Motor neuron (in vitro differentiated cells): ENCODE results near the gene DHX8. TPM values are rescaled to one million over a fixed set of nuclear protein-coding genes. Genes with fewer than 3 reads are reported as not detected.
A peak's percentile ranks its signal among the peaks of the same experiment; 100 is the strongest.
"Not testable (repeated sequence)": the region's sequence is repeated elsewhere in the genome, so short reads cannot be mapped to it uniquely, and the experiment has no call there.

Experiments
- ATAC-seq, 8 experiments: fragments of 200-7000 bp; cut with Tn5 transposase; replicated peaks in 6 of 8; 2 replicates each; pipeline ENCODE4 v1.8.0; 2021; ENCODE audit warnings: mild to moderate bottlenecking in 8 of 8, moderate library complexity in 8 of 8
- H3K27ac ChIP-seq, 2 donors: fragments of 250-450 bp; sonication (Bioruptor Pico); 2 replicates each; pipeline ENCODE4 v1.9.0; 2021; ENCODE audit warnings: antibody characterized with exemption in 2 of 2, mild to moderate bottlenecking in 2 of 2, moderate library complexity in 1 of 2
- H3K4me1 ChIP-seq, 2 donors: fragments of 250-450 bp; sonication (Bioruptor Pico); replicated peaks in 1 of 2; 2 replicates each; pipeline ENCODE4 v1.6.1; 2021; ENCODE audit warnings: antibody characterized with exemption in 2 of 2, mild to moderate bottlenecking in 2 of 2, moderate library complexity in 1 of 2
- H3K4me3 ChIP-seq, 5 donors: fragments of 250-450 bp; sonication (Bioruptor Pico); 2 replicates each; pipeline ENCODE4 v1.9.0; 2021; ENCODE audit warnings: antibody characterized with exemption in 5 of 5, mild to moderate bottlenecking in 5 of 5, moderate library complexity in 4 of 5
- WGBS, 10 experiments: fragments of 450-650 bp; shearing (Covaris generic); methylation state at CpG; one replicate each; pipeline ENCODE4 v1.0.0; 2022; 5-methylcytosine and 5-hydroxymethylcytosine counted together
- in situ Hi-C, 9 experiments: fragments of 400-800 bp; cut with MboI; loops; one replicate each; pipeline ENCODE4 v1.15.0; 2021; ENCODE audit warnings: low sequenced_read_pairs in 9 of 9, low pct_unique_long_range_greater_than_20kb in 2 of 9; ENCODE audit not compliant: unreplicated experiment in 9 of 9
- total RNA-seq, 8 experiments: library from RNA; unstranded; fragments of 300-600 nt; gene quantifications; 2 replicates each; pipeline versions ENCODE4 v1.2.3 to v1.2.4, GENCODE V29; 2022

Gene DHX8
- total RNA-seq, 8 experiments from 2014 or later, result 16.9 to 54.2 (median 33.9) TPM

DNA sequence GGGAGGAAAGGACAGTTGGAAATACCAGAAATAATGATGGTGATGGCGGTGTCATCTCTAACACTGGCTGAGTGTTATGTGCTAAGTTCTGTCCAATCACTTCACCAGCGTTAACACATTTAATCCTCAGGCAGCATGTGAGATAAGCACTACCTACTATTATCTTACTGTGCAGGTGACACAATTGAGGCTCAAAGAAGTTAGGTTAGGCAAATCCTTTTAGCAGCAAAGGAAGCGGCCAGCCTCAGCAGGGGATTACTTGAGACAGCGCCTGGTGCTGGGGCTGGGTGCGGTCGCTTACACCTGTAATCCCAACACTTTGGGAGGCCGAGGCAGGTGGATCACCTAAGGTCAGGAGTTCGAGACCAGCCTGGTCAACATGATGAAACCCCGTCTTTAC, 18.7 kb upstream of the DHX8 start:
- in situ Hi-C loops, result no loop called here
- no peak overlapping the region for H3K4me3 ChIP-seq
- 70 to 100% (median 88%) methylated on average over 1 to 5 of the region's 9 CpGs; no CpG with 5 or more reads in 1 of the 10 experiments for WGBS, 10 experiments
- peaks cover 11 to 15% of the 10 kb centered on the region in 2 donors for H3K4me1 ChIP-seq
- no peak overlapping the region for H3K27ac ChIP-seq
- ATAC-seq, result no peak

DNA sequence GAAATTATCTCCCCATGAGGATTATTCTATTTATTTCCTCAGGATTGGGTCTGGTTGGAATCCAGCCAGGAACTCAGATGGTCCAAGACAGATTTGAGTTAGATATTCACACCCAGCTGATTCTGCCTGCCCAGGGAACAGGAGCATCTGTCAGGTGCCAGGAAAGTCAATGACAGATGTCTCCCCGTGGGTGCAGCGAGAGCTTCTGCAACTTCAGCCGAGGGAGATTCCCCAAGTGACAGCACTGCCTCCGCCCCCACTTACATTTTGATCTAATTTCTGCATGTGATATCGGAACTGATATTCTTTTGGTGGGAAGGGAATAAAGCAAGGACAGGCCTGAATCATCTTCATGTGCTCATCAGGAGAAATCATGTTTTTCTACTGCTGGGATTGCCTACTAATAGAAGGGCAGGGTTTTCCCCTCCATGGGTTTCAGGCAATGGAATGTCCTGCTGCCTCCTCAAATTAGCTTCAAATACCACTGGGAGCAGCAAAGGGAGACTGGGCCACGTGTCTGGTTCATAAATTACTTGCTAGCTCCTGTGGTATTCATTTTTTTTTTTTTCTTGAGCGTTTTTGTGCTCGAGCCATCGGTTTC, 15.7 kb upstream of the DHX8 start:
- peaks cover 11 to 15% of the 10 kb centered on the region in 2 donors for H3K4me1 ChIP-seq
- H3K27ac ChIP-seq, result peak overlapping the region in 1 of 2 donors; percentile 53
- 4 to 60% (median 38%) methylated on average over 3 to 8 of the region's 9 CpGs; no CpG with 5 or more reads in 3 of the 10 experiments for WGBS, 10 experiments
- in situ Hi-C loops, result no loop called here
- ATAC-seq, result peak; percentile 52 to 95 (median 86)
- H3K4me3 ChIP-seq, result no peak overlapping the region

DNA sequence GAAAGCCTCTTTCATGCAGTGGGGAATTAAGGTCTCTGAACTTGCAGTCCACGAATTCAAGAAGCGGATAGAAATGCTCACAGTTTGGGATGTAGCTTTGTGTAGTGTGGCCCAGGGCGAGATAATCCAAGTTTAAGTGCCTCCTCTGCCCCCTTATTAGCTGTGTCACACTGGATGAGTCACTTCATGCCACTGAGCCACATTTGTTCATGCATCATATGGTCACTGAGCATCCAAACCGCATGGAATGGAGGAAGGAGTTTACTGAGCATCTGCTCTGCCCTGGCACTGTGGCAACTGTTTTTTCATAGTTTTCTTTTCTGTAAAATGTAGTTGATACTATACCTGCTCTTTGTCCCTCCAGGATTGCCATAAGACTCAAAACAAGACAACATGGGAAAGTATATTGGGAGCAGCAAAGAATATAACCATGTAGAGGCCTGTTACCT, 15.1 kb upstream of the DHX8 start:
- H3K4me1 ChIP-seq, result peaks cover 11 to 15% of the 10 kb centered on the region in 2 donors
- in situ Hi-C loops, result no loop called here
- 34 to 100% (median 77%) methylated on average over 1 to 4 of the region's 4 CpGs; no CpG with 5 or more reads in 2 of the 10 experiments for WGBS, 10 experiments
- H3K4me3 ChIP-seq, result no peak overlapping the region
- peak overlapping the region in 1 of 2 donors; percentile 53 for H3K27ac ChIP-seq
- peak; percentile 38 to 79 (median 71) for ATAC-seq

DNA sequence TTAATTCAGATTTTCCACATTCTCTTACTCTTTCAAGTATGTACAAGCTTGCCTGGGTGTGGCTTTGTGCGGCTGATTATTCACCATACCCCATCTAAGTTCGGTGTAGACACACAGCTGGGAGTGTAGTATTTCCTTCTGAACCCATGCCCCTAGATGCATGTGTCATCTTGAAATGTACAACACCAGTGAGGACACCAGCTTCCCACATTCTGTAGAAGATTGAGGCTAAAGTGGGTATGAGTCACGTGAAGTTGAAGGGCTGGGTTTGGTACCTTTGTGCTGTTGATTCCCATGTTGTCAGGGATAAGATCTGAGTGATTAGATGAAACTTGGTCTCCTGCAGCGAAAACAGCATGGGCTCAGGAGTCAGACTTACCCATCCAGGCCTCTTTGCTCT, 14.6 kb upstream of the DHX8 start:
- WGBS, 10 experiments, result 0 to 100% (median 84%) methylated on average over 1 to 4 of the region's 4 CpGs; no CpG with 5 or more reads in 1 of the 10 experiments
- H3K27ac ChIP-seq, result no peak overlapping the region
- peak in 3 of 8 experiments; percentile 84 to 85 (median 84) for ATAC-seq
- no peak overlapping the region for H3K4me3 ChIP-seq
- H3K4me1 ChIP-seq, result peaks cover 11 to 15% of the 10 kb centered on the region in 2 donors
- in situ Hi-C loops, result no loop called here

DNA sequence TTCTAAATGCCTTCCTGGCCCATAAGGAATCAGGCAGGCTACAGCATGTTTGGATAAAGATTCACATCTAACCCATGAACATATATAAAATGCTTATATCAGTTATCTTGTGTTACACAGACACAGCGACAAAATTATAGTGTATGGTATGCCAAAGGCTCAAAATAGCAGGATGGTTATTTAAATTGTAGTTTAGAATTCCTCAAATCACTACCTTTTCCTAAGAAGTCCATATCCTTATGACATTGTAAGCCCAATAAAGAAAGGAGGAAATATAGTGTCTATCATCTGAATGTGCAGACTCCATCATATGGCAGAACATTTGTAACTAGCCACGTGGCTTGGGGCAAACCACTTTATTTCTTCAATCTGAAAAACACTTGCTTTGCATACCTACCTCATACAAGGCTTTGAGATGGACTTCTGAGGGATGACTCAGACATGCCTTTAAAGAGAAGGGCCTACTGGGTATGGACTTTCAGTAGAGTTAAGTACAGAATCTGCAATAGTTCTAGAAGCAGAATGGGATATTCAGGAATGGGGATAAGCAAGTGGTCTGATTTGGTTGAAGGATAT, 12.1 kb upstream of the DHX8 start:
- ATAC-seq, result peak in 2 of 8 experiments; percentile 29 to 31
- in situ Hi-C loops, result loop anchor here in 1 of 9 experiments (10.0 kb wide), 1 partner anchor 77 kb away; the partner anchor contains the start of gene ARL4D
- WGBS, 10 experiments, result 50 to 100% (median 68%) methylated on average over 1 to 2 of the region's 2 CpGs; no CpG with 5 or more reads in 2 of the 10 experiments

DNA sequence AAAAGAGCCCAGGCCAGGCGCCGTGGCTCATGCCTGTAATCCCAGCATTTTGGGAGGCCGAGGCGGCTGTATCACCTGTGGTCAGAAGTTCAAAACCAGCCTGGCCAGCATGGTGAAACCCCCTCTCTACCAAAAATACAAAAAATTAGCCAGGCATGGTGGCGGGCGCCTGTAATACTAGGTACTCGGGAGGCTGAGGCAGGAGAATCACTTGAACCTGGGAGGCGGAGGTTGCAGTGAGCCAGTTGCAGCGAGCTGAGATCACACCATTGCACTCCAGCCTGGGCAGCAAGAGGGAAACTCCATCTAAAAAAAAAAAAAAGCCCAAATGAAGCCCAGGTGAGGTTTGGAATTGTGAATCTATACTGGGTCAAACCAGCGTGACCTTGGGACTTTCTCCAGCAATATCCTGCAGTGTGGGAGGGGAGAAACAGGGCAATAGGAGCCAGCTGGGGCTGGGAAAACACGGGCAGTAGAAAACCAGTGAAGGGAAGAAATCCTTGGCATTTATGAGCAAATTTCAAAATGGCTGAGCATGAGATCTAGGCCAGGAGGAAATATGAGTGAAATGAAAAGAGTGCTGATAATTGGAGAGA, 8.2 kb upstream of the DHX8 start:
- peaks cover 12 to 14% of the 10 kb centered on the region in 2 donors for H3K4me1 ChIP-seq
- in situ Hi-C loops, result loop anchor here in 1 of 9 experiments (10.0 kb wide), 1 partner anchor 81 kb away; the partner anchor contains the start of gene ARL4D
- WGBS, 10 experiments, result 64 to 100% (median 88%) methylated on average over 1 to 9 of the region's 11 CpGs; no CpG with 5 or more reads in 2 of the 10 experiments

More for the DNA sequence above, 12.1 kb upstream of the DHX8 start:
- H3K27ac ChIP-seq, result no peak overlapping the region
- no peak overlapping the region for H3K4me3 ChIP-seq
- peaks cover 11 to 15% of the 10 kb centered on the region in 2 donors for H3K4me1 ChIP-seq

DNA sequence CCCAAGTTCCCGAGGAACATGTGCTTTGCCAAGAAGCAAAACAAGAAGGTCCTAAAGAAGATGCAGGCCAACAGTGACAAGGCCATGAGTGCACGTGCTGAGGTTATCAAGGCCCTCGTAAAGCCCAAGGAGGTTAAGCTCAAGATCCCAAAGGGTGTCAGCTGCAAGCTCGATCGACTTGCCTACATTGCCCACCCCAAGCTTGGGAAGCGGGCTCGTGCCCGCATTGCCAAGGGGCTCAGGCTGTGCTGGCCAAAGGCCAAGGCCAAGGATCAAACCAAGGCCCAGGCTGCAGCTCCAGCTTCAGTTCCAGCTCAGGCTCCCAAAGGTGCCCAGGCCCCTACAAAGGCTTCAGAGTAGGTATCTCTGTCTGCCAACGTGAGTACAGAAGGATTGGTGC, 7.5 kb upstream of the DHX8 start:
- not testable (repeated sequence) for H3K27ac ChIP-seq, ATAC-seq, H3K4me3 ChIP-seq
- 50 to 100% (median 93%) methylated on average over 1 to 5 of the region's 9 CpGs; no CpG with 5 or more reads in 1 of the 10 experiments for WGBS, 10 experiments
- peaks cover 12 to 14% of the 10 kb centered on the region in 2 donors for H3K4me1 ChIP-seq
- in situ Hi-C loops, result loop anchor here in 1 of 9 experiments (10.0 kb wide), 1 partner anchor 82 kb away; the partner anchor contains the start of gene ARL4D

More for the DNA sequence above, 8.2 kb upstream of the DHX8 start:
- Histone ChIP-seq H3K4me3 (no peak overlapping the region), H3K27ac (no peak overlapping the region)
- ATAC-seq, result no peak

DNA sequence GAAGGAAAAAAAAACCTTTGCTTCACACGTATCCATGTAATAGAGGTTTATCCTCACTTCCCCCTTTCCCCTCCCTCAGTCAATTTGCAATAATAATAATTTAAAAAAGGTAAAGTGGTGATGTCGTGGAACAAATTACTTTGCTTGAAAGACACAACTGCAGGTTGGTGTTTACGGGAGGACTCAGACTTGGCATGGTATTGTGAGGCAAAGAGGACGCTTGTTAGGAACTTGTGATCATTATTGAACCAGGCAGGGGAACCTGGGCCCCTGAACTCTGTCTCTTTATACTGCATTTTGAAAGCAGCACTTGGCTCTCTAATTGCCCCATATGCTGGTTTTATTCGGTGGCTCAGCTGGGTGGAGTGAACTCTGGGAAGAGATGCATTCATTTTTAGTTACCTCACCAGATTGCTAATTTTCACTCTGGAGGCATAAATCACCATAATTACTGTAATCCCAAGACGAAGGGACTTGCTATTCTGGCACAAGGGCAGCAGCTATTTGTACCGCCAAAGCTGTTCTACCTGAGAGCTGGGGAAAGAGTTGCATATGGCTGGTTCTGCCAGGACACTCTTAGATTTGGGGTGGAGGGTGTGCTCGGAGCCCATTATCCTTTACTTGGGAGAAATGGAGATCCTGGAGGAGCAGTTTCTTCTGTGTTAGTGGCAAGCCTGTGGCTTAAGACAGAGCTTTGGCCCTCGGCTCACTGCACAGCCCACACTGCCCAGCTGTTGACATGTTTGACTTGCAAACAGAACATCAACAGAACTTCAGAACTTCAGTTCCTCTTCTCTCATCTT, 5.7 kb upstream of the DHX8 start:
- in situ Hi-C loops, result loop anchor here in 1 of 9 experiments (10.0 kb wide), 1 partner anchor 83 kb away; the partner anchor contains the start of gene ARL4D
- ATAC-seq, result peak; percentile 79 to 95 (median 94)
- Histone ChIP-seq H3K4me1 (peaks cover 12 to 14% of the 10 kb centered on the region in 2 donors), H3K27ac (no peak overlapping the region), H3K4me3 (no peak overlapping the region)
- WGBS, 10 experiments, result 0 to 29% (median 11%) methylated on average over 1 to 8 of the region's 9 CpGs; no CpG with 5 or more reads in 1 of the 10 experiments

DNA sequence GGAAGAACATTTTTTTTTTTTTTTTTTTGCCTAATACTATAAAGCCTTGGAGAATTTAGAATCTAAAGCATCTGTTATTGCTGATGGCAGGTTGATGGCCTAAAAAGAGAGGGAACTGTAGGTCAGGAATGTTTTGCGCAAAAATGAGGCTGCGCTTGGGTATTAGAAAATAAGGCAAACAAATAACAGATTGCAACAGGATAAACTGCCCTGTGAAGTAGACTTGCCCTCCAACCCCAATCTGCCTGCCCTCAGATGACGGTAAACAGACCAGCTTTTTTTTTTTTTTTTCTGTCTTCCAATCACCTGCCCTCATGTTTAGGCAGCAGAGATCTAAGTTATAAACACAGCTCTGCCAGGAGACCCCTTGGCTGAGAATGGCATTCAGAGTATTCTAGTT, 3.8 kb upstream of the DHX8 start:
- Histone ChIP-seq H3K4me3 (no peak overlapping the region), H3K4me1 (peaks cover 16 to 18% of the 10 kb centered on the region in 2 donors), H3K27ac (no peak overlapping the region)
- in situ Hi-C loops, result loop anchor here (5.0 to 10.0 kb wide), 3 partner anchors 75 to 85 kb away; partner anchors contain the start of gene ARL4D (in 8 of the 9)
- no peak for ATAC-seq
- WGBS, 10 experiments, result 75 to 100% (median 91%) methylated on average over 1 to 3 of the region's 3 CpGs

DNA sequence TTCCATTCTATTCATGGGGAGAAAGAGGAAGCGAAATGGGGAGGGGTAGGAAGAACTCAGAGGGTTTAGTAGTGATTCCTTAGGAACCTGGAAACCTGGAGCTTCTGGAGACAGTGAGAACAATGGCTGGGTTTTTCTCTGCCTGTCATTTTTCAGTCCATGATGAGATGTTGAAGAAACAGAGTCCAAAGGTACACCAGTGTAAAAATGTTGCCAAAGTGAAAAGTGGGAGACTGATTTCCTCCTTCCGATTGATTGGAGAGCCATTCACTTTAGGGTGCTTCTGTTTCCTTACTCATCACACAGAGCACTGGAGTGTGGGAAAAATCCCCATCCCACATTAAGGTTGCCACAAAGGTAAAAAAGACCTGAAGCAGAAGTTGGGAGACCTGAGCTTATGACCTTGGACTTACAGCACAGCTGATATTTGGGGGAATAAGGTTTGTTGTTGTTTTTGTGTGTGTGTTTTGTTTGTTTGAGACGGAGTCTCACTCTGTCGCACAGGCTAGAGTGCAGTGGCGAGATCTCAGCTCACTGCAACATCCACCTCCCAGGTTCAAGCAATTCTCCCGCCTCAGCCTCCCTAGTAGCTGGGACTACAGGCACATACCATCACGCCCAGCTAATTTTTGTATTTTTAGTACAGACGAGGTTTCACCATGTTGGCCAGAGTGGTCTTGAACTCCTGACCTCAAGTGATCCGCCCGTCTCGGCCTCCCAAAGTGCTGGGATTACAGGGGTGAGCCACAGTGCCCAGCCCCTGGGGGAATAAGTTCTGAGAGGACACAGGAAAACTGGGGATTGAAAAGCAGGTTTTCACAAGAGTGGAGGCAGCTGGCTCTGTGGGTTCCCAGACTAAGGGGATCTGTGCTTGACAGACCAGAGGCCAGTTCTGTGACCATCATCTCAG, 1.4 kb upstream of the DHX8 start:
- in situ Hi-C loops, result loop anchor here in 8 of 9 experiments (5.0 to 10.0 kb wide), 3 partner anchors 78 to 88 kb away; partner anchors contain the start of gene ARL4D (in 7 of the 8)
- H3K27ac ChIP-seq, result no peak overlapping the region
- peaks cover 20% of the 10 kb centered on the region in 2 donors for H3K4me1 ChIP-seq
- WGBS, 10 experiments, result 88 to 100% (median 94%) methylated on average over 3 to 9 of the region's 11 CpGs; no CpG with 5 or more reads in 1 of the 10 experiments
- no peak for ATAC-seq
- no peak overlapping the region for H3K4me3 ChIP-seq

DNA sequence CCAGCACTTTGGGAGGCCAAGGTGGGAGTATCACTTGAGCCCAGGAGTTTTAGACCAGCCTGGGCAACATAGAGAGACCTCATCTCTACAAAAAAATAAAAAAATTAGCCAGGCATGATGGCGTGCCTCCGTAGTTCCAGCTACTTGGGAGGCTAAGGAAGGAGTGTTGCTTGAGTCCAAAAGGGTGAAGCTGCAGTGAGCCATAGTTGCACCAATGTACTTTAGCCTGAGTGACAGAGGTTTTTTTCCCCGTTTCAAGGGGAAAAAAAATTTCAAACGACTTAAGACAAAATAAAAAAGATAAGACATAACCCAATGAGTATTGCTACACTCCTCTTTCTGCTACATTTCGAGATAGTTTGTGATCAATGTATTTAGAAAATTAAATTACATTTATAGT, 6.8 kb downstream of the DHX8 start:
- no peak overlapping the region for H3K4me3 ChIP-seq
- H3K27ac ChIP-seq, result no peak overlapping the region
- 79 to 100% (median 92%) methylated on average over 2 to 5 of the region's 5 CpGs for WGBS, 10 experiments
- ATAC-seq, result no peak
- no peaks in the 10 kb centered on the region for H3K4me1 ChIP-seq
- in situ Hi-C loops, result no loop called here
